HG03457 (cell line): ENCODE results near the gene COA1.
"Not testable (repeated sequence)": the region's sequence is repeated elsewhere in the genome, so short reads cannot be mapped to it uniquely, and the experiment has no call there.

Source experiments
- ATAC-seq: cut with Tn5 transposase; IDR thresholded peaks from one replicate; pipeline ENCODE4 v1.9.1; 2021; ENCODE audit warnings: moderate number of reproducible peaks; ENCODE audit not compliant: unreplicated experiment

The COA1 gene

GRCh38 chr7:43758822-43759683 is 29.7 kb upstream of the COA1 start:
- peak; percentile 47 for ATAC-seq

GRCh38 chr7:43758029-43758821 is 28.9 kb upstream of the COA1 start, which contains the start of gene BLVRA:
TSS of gene BLVRA (plus strand) at chr7:43758680. CDS start at chr7:43771159, 12,479 bp downstream.
- ATAC-seq, result peak; percentile 62

GRCh38 chr7:43757073-43757720 is 27.9 kb upstream of the COA1 start:
- ATAC-seq, result no peak

- ATAC-seq, result no peak
These were observed 27.2 kb upstream of the COA1 start for GRCh38 chr7:43756368-43757072.

GRCh38 chr7:43754596-43754995 is 25.3 kb upstream of the COA1 start:
- ATAC-seq, result no peak

GRCh38 chr7:43753843-43754242 is 24.5 kb upstream of the COA1 start:
- ATAC-seq, result no peak

- ATAC-seq, result no peak
These were observed 24.0 kb upstream of the COA1 start for GRCh38 chr7:43753271-43753810.

GRCh38 chr7:43752411-43752810 is 23.1 kb upstream of the COA1 start:
- no peak for ATAC-seq

GRCh38 chr7:43750016-43750887 is 20.9 kb upstream of the COA1 start:
- ATAC-seq, result no peak

- no peak for ATAC-seq
These were observed 20.1 kb upstream of the COA1 start for GRCh38 chr7:43749383-43749940.

GRCh38 chr7:43747328-43748105 is 18.2 kb upstream of the COA1 start:
- ATAC-seq, result no peak

- ATAC-seq, result no peak
These were observed 13.4 kb upstream of the COA1 start for GRCh38 chr7:43742692-43743091.

- ATAC-seq, result no peak
These were observed 8.3 kb upstream of the COA1 start for GRCh38 chr7:43737467-43738127.

- peak; percentile 66 for ATAC-seq
These were observed 6.7 kb upstream of the COA1 start for GRCh38 chr7:43735802-43736603.

GRCh38 chr7:43735403-43735801 is 6.1 kb upstream of the COA1 start:
- peak; percentile 26 for ATAC-seq

GRCh38 chr7:43734575-43735332 is 5.4 kb upstream of the COA1 start:
- ATAC-seq, result not testable (repeated sequence)
